ENCODE measurements around the gene ZNF620. TPM values are rescaled to one million over a fixed set of nuclear protein-coding genes. Genes with fewer than 3 reads are reported as not detected.

ZNF620 gene
- total RNA-seq, 1 donor from 2014 or later: 2.1 TPM

GRCh38 chr3:40499952-40500351, 5.9 kb upstream of the ZNF620 start:
- H3K27me3 ChIP-seq (ENCODE audit: control insufficient read depth in 3 of 3, insufficient read depth in 3 of 3, low read length in 3 of 3): no peaks in the 10 kb centered on the region
- H3K4me1 ChIP-seq (ENCODE audit: control insufficient read depth in 3 of 3, insufficient read depth in 3 of 3, low read length in 3 of 3): peaks cover 0 to 5% (median 0%) of the 10 kb centered on the region in 3 donors
- no peaks in the 10 kb centered on the region for H3K9me3 ChIP-seq (ENCODE audit: control insufficient read depth in 3 of 3, low read length in 3 of 3)
- H3K9ac ChIP-seq (ENCODE audit: low read depth in 1 of 3, low read length in 3 of 3): no peak overlapping the region
- no peak overlapping the region for H3K4me3 ChIP-seq (ENCODE audit: low read length in 3 of 3)
- no peak overlapping the region for H3K27ac ChIP-seq (ENCODE audit: low read depth, low read length)
- no peaks in the 10 kb centered on the region for H3K36me3 ChIP-seq (ENCODE audit: control insufficient read depth in 3 of 3, insufficient read depth in 3 of 3, low read length in 3 of 3)

- no peak overlapping the region for H3K4me3 ChIP-seq (ENCODE audit: low read length in 3 of 3)
- no peak overlapping the region for H3K9ac ChIP-seq (ENCODE audit: low read depth in 1 of 3, low read length in 3 of 3)
- H3K27ac ChIP-seq (ENCODE audit: low read depth, low read length): no peak overlapping the region
- H3K9me3 ChIP-seq (ENCODE audit: control insufficient read depth in 3 of 3, low read length in 3 of 3): no peaks in the 10 kb centered on the region
- no peaks in the 10 kb centered on the region for H3K36me3 ChIP-seq (ENCODE audit: control insufficient read depth in 3 of 3, insufficient read depth in 3 of 3, low read length in 3 of 3)
- no peaks in the 10 kb centered on the region for H3K27me3 ChIP-seq (ENCODE audit: control insufficient read depth in 3 of 3, insufficient read depth in 3 of 3, low read length in 3 of 3)
- H3K4me1 ChIP-seq (ENCODE audit: control insufficient read depth in 3 of 3, insufficient read depth in 3 of 3, low read length in 3 of 3): peaks cover 4 to 14% (median 9%) of the 10 kb centered on the region in 3 donors
Observed at GRCh38 chr3:40502034-40502433, 3.8 kb upstream of the ZNF620 start.

GRCh38 chr3:40504636-40505430, 1.0 kb upstream of the ZNF620 start:
- no peaks in the 10 kb centered on the region for H3K36me3 ChIP-seq (ENCODE audit: control insufficient read depth in 3 of 3, insufficient read depth in 3 of 3, low read length in 3 of 3)
- no peaks in the 10 kb centered on the region for H3K9me3 ChIP-seq (ENCODE audit: control insufficient read depth in 3 of 3, low read length in 3 of 3)
- H3K4me3 ChIP-seq (ENCODE audit: low read length in 3 of 3): peak overlapping the region; percentile 83 to 96 (median 91)
- H3K9ac ChIP-seq (ENCODE audit: low read depth in 1 of 3, low read length in 3 of 3): peak overlapping the region in 1 of 3 donors; percentile 84
- H3K27ac ChIP-seq (ENCODE audit: low read depth, low read length): peak overlapping the region; percentile 72
- H3K27me3 ChIP-seq (ENCODE audit: control insufficient read depth in 3 of 3, insufficient read depth in 3 of 3, low read length in 3 of 3): no peaks in the 10 kb centered on the region
- H3K4me1 ChIP-seq (ENCODE audit: control insufficient read depth in 3 of 3, insufficient read depth in 3 of 3, low read length in 3 of 3): peaks cover 4 to 14% (median 9%) of the 10 kb centered on the region in 3 donors

GRCh38 chr3:40511031-40511718, 5.3 kb downstream of the ZNF620 start:
- Histone ChIP-seq H3K4me1 (ENCODE audit: control insufficient read depth in 3 of 3, insufficient read depth in 3 of 3, low read length in 3 of 3) (peaks cover 0 to 4% (median 0%) of the 10 kb centered on the region in 3 donors), H3K4me3 (ENCODE audit: low read length in 3 of 3) (no peak overlapping the region), H3K9me3 (ENCODE audit: control insufficient read depth in 3 of 3, low read length in 3 of 3) (no peaks in the 10 kb centered on the region), H3K27me3 (ENCODE audit: control insufficient read depth in 3 of 3, insufficient read depth in 3 of 3, low read length in 3 of 3) (no peaks in the 10 kb centered on the region), H3K36me3 (ENCODE audit: control insufficient read depth in 3 of 3, insufficient read depth in 3 of 3, low read length in 3 of 3) (peaks cover 7 to 15% (median 9%) of the 10 kb centered on the region in 3 donors), H3K27ac (ENCODE audit: low read depth, low read length) (no peak overlapping the region), H3K9ac (ENCODE audit: low read depth in 1 of 3, low read length in 3 of 3) (no peak overlapping the region)

- H3K36me3 ChIP-seq (ENCODE audit: control insufficient read depth in 3 of 3, insufficient read depth in 3 of 3, low read length in 3 of 3): peaks cover 1 to 14% (median 8%) of the 10 kb centered on the region in 3 donors
- no peak overlapping the region for H3K4me3 ChIP-seq (ENCODE audit: low read length in 3 of 3)
Observed at GRCh38 chr3:40516201-40516600, 10.4 kb downstream of the ZNF620 start.

GRCh38 chr3:40518067-40518466, 12.2 kb downstream of the ZNF620 start:
- Histone ChIP-seq H3K9ac (ENCODE audit: low read depth in 1 of 3, low read length in 3 of 3) (no peak overlapping the region), H3K4me3 (ENCODE audit: low read length in 3 of 3) (no peak overlapping the region), H3K36me3 (ENCODE audit: control insufficient read depth in 3 of 3, insufficient read depth in 3 of 3, low read length in 3 of 3) (peaks cover 0 to 8% (median 2%) of the 10 kb centered on the region in 3 donors), H3K4me1 (ENCODE audit: control insufficient read depth in 3 of 3, insufficient read depth in 3 of 3, low read length in 3 of 3) (no peaks in the 10 kb centered on the region), H3K27me3 (ENCODE audit: control insufficient read depth in 3 of 3, insufficient read depth in 3 of 3, low read length in 3 of 3) (no peaks in the 10 kb centered on the region), H3K27ac (ENCODE audit: low read depth, low read length) (no peak overlapping the region), H3K9me3 (ENCODE audit: control insufficient read depth in 3 of 3, low read length in 3 of 3) (no peaks in the 10 kb centered on the region)

More at GRCh38 chr3:40516201-40516600, 10.4 kb downstream of the ZNF620 start:
- H3K9ac ChIP-seq (ENCODE audit: low read depth in 1 of 3, low read length in 3 of 3): no peak overlapping the region
- no peak overlapping the region for H3K27ac ChIP-seq (ENCODE audit: low read depth, low read length)
- no peaks in the 10 kb centered on the region for H3K4me1 ChIP-seq (ENCODE audit: control insufficient read depth in 3 of 3, insufficient read depth in 3 of 3, low read length in 3 of 3)
- H3K9me3 ChIP-seq (ENCODE audit: control insufficient read depth in 3 of 3, low read length in 3 of 3): no peaks in the 10 kb centered on the region
- H3K27me3 ChIP-seq (ENCODE audit: control insufficient read depth in 3 of 3, insufficient read depth in 3 of 3, low read length in 3 of 3): no peaks in the 10 kb centered on the region

- Histone ChIP-seq H3K9me3 (ENCODE audit: control insufficient read depth in 3 of 3, low read length in 3 of 3) (no peaks in the 10 kb centered on the region), H3K4me1 (ENCODE audit: control insufficient read depth in 3 of 3, insufficient read depth in 3 of 3, low read length in 3 of 3) (no peaks in the 10 kb centered on the region), H3K36me3 (ENCODE audit: control insufficient read depth in 3 of 3, insufficient read depth in 3 of 3, low read length in 3 of 3) (peaks cover 0 to 8% (median 2%) of the 10 kb centered on the region in 3 donors), H3K27me3 (ENCODE audit: control insufficient read depth in 3 of 3, insufficient read depth in 3 of 3, low read length in 3 of 3) (no peaks in the 10 kb centered on the region), H3K27ac (ENCODE audit: low read depth, low read length) (no peak overlapping the region), H3K9ac (ENCODE audit: low read depth in 1 of 3, low read length in 3 of 3) (no peak overlapping the region), H3K4me3 (ENCODE audit: low read length in 3 of 3) (no peak overlapping the region)
Observed at GRCh38 chr3:40518848-40519247, 13.0 kb downstream of the ZNF620 start.

GRCh38 chr3:40521254-40521653, 15.4 kb downstream of the ZNF620 start:
- no peak overlapping the region for H3K9ac ChIP-seq (ENCODE audit: low read depth in 1 of 3, low read length in 3 of 3)
- H3K4me1 ChIP-seq (ENCODE audit: control insufficient read depth in 3 of 3, insufficient read depth in 3 of 3, low read length in 3 of 3): peaks cover 10 to 17% (median 13%) of the 10 kb centered on the region in 3 donors
- peaks cover 0 to 5% (median 3%) of the 10 kb centered on the region in 3 donors for H3K36me3 ChIP-seq (ENCODE audit: control insufficient read depth in 3 of 3, insufficient read depth in 3 of 3, low read length in 3 of 3)
- H3K27ac ChIP-seq (ENCODE audit: low read depth, low read length): no peak overlapping the region
- H3K9me3 ChIP-seq (ENCODE audit: control insufficient read depth in 3 of 3, low read length in 3 of 3): no peaks in the 10 kb centered on the region
- no peaks in the 10 kb centered on the region for H3K27me3 ChIP-seq (ENCODE audit: control insufficient read depth in 3 of 3, insufficient read depth in 3 of 3, low read length in 3 of 3)
- no peak overlapping the region for H3K4me3 ChIP-seq (ENCODE audit: low read length in 3 of 3)

- peak overlapping the region; percentile 87 for H3K27ac ChIP-seq (ENCODE audit: low read depth, low read length)
- H3K4me1 ChIP-seq (ENCODE audit: control insufficient read depth in 3 of 3, insufficient read depth in 3 of 3, low read length in 3 of 3): peaks cover 10 to 17% (median 13%) of the 10 kb centered on the region in 3 donors
- peak overlapping the region in 1 of 3 donors; percentile 85 for H3K4me3 ChIP-seq (ENCODE audit: low read length in 3 of 3)
- H3K9ac ChIP-seq (ENCODE audit: low read depth in 1 of 3, low read length in 3 of 3): peak overlapping the region; percentile 40 to 98 (median 97)
- H3K36me3 ChIP-seq (ENCODE audit: control insufficient read depth in 3 of 3, insufficient read depth in 3 of 3, low read length in 3 of 3): peaks cover 8 to 17% (median 13%) of the 10 kb centered on the region in 3 donors
- H3K9me3 ChIP-seq (ENCODE audit: control insufficient read depth in 3 of 3, low read length in 3 of 3): no peaks in the 10 kb centered on the region
- H3K27me3 ChIP-seq (ENCODE audit: control insufficient read depth in 3 of 3, insufficient read depth in 3 of 3, low read length in 3 of 3): no peaks in the 10 kb centered on the region
Observed at GRCh38 chr3:40523781-40524180, 17.9 kb downstream of the ZNF620 start.

- Histone ChIP-seq H3K36me3 (ENCODE audit: control insufficient read depth in 3 of 3, insufficient read depth in 3 of 3, low read length in 3 of 3) (peaks cover 13 to 20% (median 17%) of the 10 kb centered on the region in 3 donors), H3K9ac (ENCODE audit: low read depth in 1 of 3, low read length in 3 of 3) (peak overlapping the region; percentile 91 to 98 (median 97)), H3K4me1 (ENCODE audit: control insufficient read depth in 3 of 3, insufficient read depth in 3 of 3, low read length in 3 of 3) (peaks cover 10 to 17% (median 13%) of the 10 kb centered on the region in 3 donors), H3K9me3 (ENCODE audit: control insufficient read depth in 3 of 3, low read length in 3 of 3) (no peaks in the 10 kb centered on the region), H3K27me3 (ENCODE audit: control insufficient read depth in 3 of 3, insufficient read depth in 3 of 3, low read length in 3 of 3) (no peaks in the 10 kb centered on the region), H3K27ac (ENCODE audit: low read depth, low read length) (peak overlapping the region; percentile 87), H3K4me3 (ENCODE audit: low read length in 3 of 3) (peak overlapping the region; percentile 75 to 96 (median 85))
Observed at GRCh38 chr3:40524222-40524567, 18.4 kb downstream of the ZNF620 start.

Measured in skeletal muscle tissue (tissue), 4 donors.